Measurements from ENCODE around the gene HNF1B.
A peak's percentile ranks its signal among the peaks of the same experiment; 100 is the strongest.

Gene HNF1B

GRCh38 chr17:37701496-37701898 is 43.4 kb downstream of the HNF1B start:
- H3K9me3 ChIP-seq (ENCODE audit: low read length): no peaks in the 10 kb centered on the region
- 0 out of 2 replicates have a peak, but pooled peaks cover 3% of the 10 kb centered on the region for H3K27me3 ChIP-seq (ENCODE audit: insufficient read depth, low read length)
- H2AFZ ChIP-seq (ENCODE audit: low read length): 0 out of 2 replicates have a peak overlapping the region, but pooled peaks have one; percentile 59
- H3K4me2 ChIP-seq (ENCODE audit: low read length): peak overlapping the region; percentile 84
- H3K4me1 ChIP-seq (ENCODE audit: insufficient read depth, low read length, severe bottlenecking): peaks cover 8% of the 10 kb centered on the region
- no peak overlapping the region for H3K9ac ChIP-seq (ENCODE audit: low read length)
- no peaks in the 10 kb centered on the region for H3F3A ChIP-seq (ENCODE audit: insufficient read depth, low read length)
- peak overlapping the region; percentile 52 for H3K4me3 ChIP-seq (ENCODE audit: low read depth, low read length, poor library complexity, severe bottlenecking)
- H3K79me2 ChIP-seq (ENCODE audit: insufficient read depth, low read length): no peaks in the 10 kb centered on the region
- no peaks in the 10 kb centered on the region for H3K36me3 ChIP-seq (ENCODE audit: insufficient read depth, low read length)
- H3K27ac ChIP-seq (ENCODE audit: low read depth, low read length, poor library complexity, severe bottlenecking): no peak overlapping the region
- H3K9me2 ChIP-seq (ENCODE audit: low read depth, low read length): no peaks in the 10 kb centered on the region
- H4K20me1 ChIP-seq (ENCODE audit: insufficient read depth, low read length): no peaks in the 10 kb centered on the region
- no peak for TF ChIP-seq EZH2 (IDR thresholded peaks at IDR 0.05; ENCODE audit: borderline replicate concordance, low read length)
- peak; percentile 96 for TF ChIP-seq CTCF (IDR thresholded peaks at IDR 0.05; ENCODE audit: low read length)

GRCh38 chr17:37700881-37701280 is 44.0 kb downstream of the HNF1B start:
- H3K9me3 ChIP-seq (ENCODE audit: low read length): no peaks in the 10 kb centered on the region
- no peak overlapping the region for H3K27ac ChIP-seq (ENCODE audit: low read depth, low read length, poor library complexity, severe bottlenecking)

GRCh38 chr17:37699285-37699973 is 45.4 kb downstream of the HNF1B start:
- Histone ChIP-seq H3K4me2 (ENCODE audit: low read length) (no peak overlapping the region), H3K27me3 (ENCODE audit: insufficient read depth, low read length) (0 out of 2 replicates have a peak, but pooled peaks cover 3% of the 10 kb centered on the region), H3K79me2 (ENCODE audit: insufficient read depth, low read length) (no peaks in the 10 kb centered on the region), H3K9me3 (ENCODE audit: low read length) (no peaks in the 10 kb centered on the region), H3K27ac (ENCODE audit: low read depth, low read length, poor library complexity, severe bottlenecking) (no peak overlapping the region), H2AFZ (ENCODE audit: low read length) (no peak overlapping the region), H4K20me1 (ENCODE audit: insufficient read depth, low read length) (no peaks in the 10 kb centered on the region), H3K4me3 (ENCODE audit: low read depth, low read length, poor library complexity, severe bottlenecking) (no peak overlapping the region), H3K9ac (ENCODE audit: low read length) (no peak overlapping the region), H3K36me3 (ENCODE audit: insufficient read depth, low read length) (no peaks in the 10 kb centered on the region), H3K4me1 (ENCODE audit: insufficient read depth, low read length, severe bottlenecking) (peaks cover 8% of the 10 kb centered on the region), H3K9me2 (ENCODE audit: low read depth, low read length) (no peaks in the 10 kb centered on the region), H3F3A (ENCODE audit: insufficient read depth, low read length) (no peaks in the 10 kb centered on the region)
- TF ChIP-seq EZH2 (IDR thresholded peaks at IDR 0.05; ENCODE audit: borderline replicate concordance, low read length): no peak
- no peak for TF ChIP-seq CTCF (IDR thresholded peaks at IDR 0.05; ENCODE audit: low read length)

More at GRCh38 chr17:37700881-37701280, 44.0 kb downstream of the HNF1B start:
- Histone ChIP-seq H3K79me2 (ENCODE audit: insufficient read depth, low read length) (no peaks in the 10 kb centered on the region), H3K36me3 (ENCODE audit: insufficient read depth, low read length) (no peaks in the 10 kb centered on the region), H2AFZ (ENCODE audit: low read length) (no peak overlapping the region), H3K4me1 (ENCODE audit: insufficient read depth, low read length, severe bottlenecking) (peaks cover 8% of the 10 kb centered on the region), H3F3A (ENCODE audit: insufficient read depth, low read length) (no peaks in the 10 kb centered on the region), H3K4me2 (ENCODE audit: low read length) (no peak overlapping the region), H4K20me1 (ENCODE audit: insufficient read depth, low read length) (no peaks in the 10 kb centered on the region), H3K27me3 (ENCODE audit: insufficient read depth, low read length) (0 out of 2 replicates have a peak, but pooled peaks cover 3% of the 10 kb centered on the region), H3K9ac (ENCODE audit: low read length) (no peak overlapping the region), H3K4me3 (ENCODE audit: low read depth, low read length, poor library complexity, severe bottlenecking) (no peak overlapping the region), H3K9me2 (ENCODE audit: low read depth, low read length) (no peaks in the 10 kb centered on the region)
- TF ChIP-seq EZH2 (IDR thresholded peaks at IDR 0.05; ENCODE audit: borderline replicate concordance, low read length) (no peak), CTCF (IDR thresholded peaks at IDR 0.05; ENCODE audit: low read length) (no peak)
